DND-41 (cell line): Measurements from ENCODE around the gene PRSS23.

Experiments
- ATAC-seq: fragments of 200-7000 bp; cut with Tn5 transposase; 3 replicates; pipeline ENCODE4 v1.9.1; 2021; ENCODE audit warnings: low read depth; ENCODE audit not compliant: insufficient read depth
- DNase-seq: peaks from one replicate; pipeline ENCODE4 v3.0.0-alpha.2; 2020
- H2AFZ ChIP-seq: 2 replicates; pipeline ENCODE4 v1.6.0; 2012; ENCODE audit warnings: low read depth, low read length
- H3K27ac ChIP-seq: 2 replicates; pipeline ENCODE4 v1.5.1; 2012; ENCODE audit warnings: low read length, inconsistent platforms
- H3K27me3 ChIP-seq: fragments of 200-600 bp; sonication (generic); 2 replicates; pipeline ENCODE4 v1.6.0; 2012; ENCODE audit warnings: low read length, mild to moderate bottlenecking, inconsistent platforms; ENCODE audit not compliant: insufficient read depth, poor library complexity
- H3K36me3 ChIP-seq: 2 replicates; pipeline ENCODE4 v1.5.1; 2012; ENCODE audit warnings: low read length, inconsistent platforms; ENCODE audit not compliant: insufficient read depth
- H3K4me1 ChIP-seq: 2 replicates; pipeline ENCODE4 v1.5.1; 2012; ENCODE audit warnings: mild to moderate bottlenecking, low read length; ENCODE audit not compliant: insufficient read depth
- H3K4me2 ChIP-seq: 2 replicates; pipeline ENCODE4 v1.6.0; 2012; ENCODE audit warnings: mild to moderate bottlenecking, moderate library complexity, low read length, inconsistent platforms; ENCODE audit not compliant: insufficient read depth
- H3K4me3 ChIP-seq, 2 experiments: fragments of 200-600 bp in 1 of 2; shearing (Covaris generic) in 1 of 2; 2 replicates each; pipeline ENCODE4 v1.5.1; 2012 to 2016; ENCODE audit warnings: inconsistent platforms in 2 of 2, low read length in 2 of 2, mild to moderate bottlenecking in 2 of 2, low read depth in 1 of 2, moderate library complexity in 1 of 2
- H3K79me2 ChIP-seq: 2 replicates; pipeline ENCODE4 v1.6.0; 2012; ENCODE audit warnings: low read length, inconsistent platforms; ENCODE audit not compliant: insufficient read depth
- H3K9ac ChIP-seq: 2 replicates; pipeline ENCODE4 v1.6.0; 2012; ENCODE audit warnings: low read depth, mild to moderate bottlenecking, inconsistent platforms, low read length, moderate library complexity
- H3K9me3 ChIP-seq: 2 replicates; pipeline ENCODE4 v1.5.1; 2012; ENCODE audit warnings: low read length, moderate library complexity, mild to moderate bottlenecking, inconsistent platforms; ENCODE audit not compliant: insufficient read depth, severe bottlenecking
- H4K20me1 ChIP-seq: 2 replicates; pipeline ENCODE4 v1.6.0; 2012; ENCODE audit warnings: low read length; ENCODE audit not compliant: insufficient read depth
- EZH2 ChIP-seq: IDR thresholded peaks from 3 replicates; pipeline ENCODE4 v1.6.1; 2012; ENCODE audit warnings: borderline replicate concordance, low read depth, mild to moderate bottlenecking, moderate library complexity, low read length, inconsistent platforms; ENCODE audit not compliant: severe bottlenecking
- TF ChIP-seq, protein P1 (sequence below): IDR thresholded peaks from 2 replicates; pipeline ENCODE4 v1.5.1; 2012; ENCODE audit warnings: borderline replicate concordance, low read length, moderate library complexity, mild to moderate bottlenecking; ENCODE audit not compliant: poor library complexity, severe bottlenecking; ENCODE audit errors: extremely low read depth

Gene PRSS23, protein sequence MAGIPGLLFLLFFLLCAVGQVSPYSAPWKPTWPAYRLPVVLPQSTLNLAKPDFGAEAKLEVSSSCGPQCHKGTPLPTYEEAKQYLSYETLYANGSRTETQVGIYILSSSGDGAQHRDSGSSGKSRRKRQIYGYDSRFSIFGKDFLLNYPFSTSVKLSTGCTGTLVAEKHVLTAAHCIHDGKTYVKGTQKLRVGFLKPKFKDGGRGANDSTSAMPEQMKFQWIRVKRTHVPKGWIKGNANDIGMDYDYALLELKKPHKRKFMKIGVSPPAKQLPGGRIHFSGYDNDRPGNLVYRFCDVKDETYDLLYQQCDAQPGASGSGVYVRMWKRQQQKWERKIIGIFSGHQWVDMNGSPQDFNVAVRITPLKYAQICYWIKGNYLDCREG

DNA sequence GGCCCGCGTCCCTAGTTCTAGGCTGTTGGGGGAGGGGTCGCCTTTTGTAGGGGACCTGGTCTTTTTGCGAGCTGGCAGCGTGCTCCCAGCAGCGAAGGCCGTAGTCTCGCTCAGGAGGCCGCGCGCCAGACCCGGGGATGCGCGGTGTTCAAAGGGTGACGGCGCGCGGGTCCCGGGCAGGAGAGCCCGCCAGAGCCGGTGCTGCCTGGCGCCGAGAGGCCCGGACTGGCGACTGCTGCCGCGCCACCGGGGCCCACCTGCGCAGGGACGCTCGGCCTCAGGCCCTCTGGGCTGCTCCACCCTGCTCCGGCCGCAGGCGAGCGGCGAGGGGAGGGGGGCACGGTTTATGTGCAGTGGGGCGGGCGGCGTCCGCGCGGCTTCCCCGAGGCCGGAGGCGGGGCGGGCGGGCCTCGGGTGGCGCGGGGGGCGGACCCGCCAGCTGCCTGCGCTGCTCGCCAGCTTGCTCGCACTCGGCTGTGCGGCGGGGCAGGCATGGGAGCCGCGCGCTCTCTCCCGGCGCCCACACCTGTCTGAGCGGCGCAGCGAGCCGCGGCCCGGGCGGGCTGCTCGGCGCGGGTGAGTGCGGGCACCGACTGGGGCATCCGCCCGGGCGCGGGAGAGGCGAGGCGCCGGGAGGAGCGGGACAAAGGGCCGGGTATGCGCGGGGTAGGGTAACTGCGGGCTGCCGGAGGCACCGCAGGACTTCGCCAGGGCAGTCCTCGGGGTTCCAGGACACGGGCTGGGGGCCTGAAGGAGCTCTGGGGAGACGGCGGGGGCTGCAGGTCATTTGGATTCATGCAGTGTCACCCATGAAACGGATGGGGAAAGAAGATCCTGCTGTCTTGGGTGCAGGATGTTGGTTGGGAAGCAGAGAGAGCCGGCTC, at the start of gene PRSS23:
Gene PRSS23, plus strand, starts transcription at position 467 of the 884 bp plus-strand sequence. CDS start 7,102 bp downstream, outside the sequence.
- Histone ChIP-seq H3K9ac (no peak within 1 kb of the TSS), H3K4me2 (no peak within 1 kb of the TSS), H3K4me3 (no peak within 1 kb of the TSS), H3K36me3 (no peaks in the 10 kb centered on the region), H3K27me3 (peaks cover 3% of the 10 kb centered on the region), H2AFZ (no peak within 1 kb of the TSS), H3K4me1 (no peaks in the 10 kb centered on the region), H3K27ac (no peak within 1 kb of the TSS), H3K79me2 (no peaks in the 10 kb centered on the region), H3K9me3 (no peaks in the 10 kb centered on the region), H4K20me1 (no peaks in the 10 kb centered on the region)
- ATAC-seq, result no peak
- DNase-seq, result no peak
- TF ChIP-seq, protein P1, sequence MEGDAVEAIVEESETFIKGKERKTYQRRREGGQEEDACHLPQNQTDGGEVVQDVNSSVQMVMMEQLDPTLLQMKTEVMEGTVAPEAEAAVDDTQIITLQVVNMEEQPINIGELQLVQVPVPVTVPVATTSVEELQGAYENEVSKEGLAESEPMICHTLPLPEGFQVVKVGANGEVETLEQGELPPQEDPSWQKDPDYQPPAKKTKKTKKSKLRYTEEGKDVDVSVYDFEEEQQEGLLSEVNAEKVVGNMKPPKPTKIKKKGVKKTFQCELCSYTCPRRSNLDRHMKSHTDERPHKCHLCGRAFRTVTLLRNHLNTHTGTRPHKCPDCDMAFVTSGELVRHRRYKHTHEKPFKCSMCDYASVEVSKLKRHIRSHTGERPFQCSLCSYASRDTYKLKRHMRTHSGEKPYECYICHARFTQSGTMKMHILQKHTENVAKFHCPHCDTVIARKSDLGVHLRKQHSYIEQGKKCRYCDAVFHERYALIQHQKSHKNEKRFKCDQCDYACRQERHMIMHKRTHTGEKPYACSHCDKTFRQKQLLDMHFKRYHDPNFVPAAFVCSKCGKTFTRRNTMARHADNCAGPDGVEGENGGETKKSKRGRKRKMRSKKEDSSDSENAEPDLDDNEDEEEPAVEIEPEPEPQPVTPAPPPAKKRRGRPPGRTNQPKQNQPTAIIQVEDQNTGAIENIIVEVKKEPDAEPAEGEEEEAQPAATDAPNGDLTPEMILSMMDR, result no peak
- TF ChIP-seq EZH2, result no peak

DNA sequence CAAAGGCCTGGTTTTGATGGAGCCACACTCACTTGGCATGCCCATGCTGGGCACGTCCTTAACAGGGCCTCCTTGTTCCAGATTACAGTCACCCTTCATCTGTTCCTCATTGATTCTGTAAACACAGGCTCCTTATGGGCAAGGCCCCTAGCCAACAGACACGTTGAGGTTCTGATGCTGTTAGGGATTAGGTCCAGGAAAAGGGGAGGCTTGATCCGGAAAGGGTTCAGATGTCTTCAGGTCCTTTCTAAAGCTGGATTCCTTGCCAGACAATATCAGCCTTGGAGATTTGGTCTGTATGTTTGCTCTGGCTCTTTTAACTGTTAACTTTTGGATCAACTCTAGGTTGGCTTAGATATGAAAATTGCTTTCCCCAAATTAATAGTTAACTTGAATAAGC, 46.9 kb upstream of the PRSS23 start:
- ATAC-seq, result no peak
- no peak overlapping the region for H2AFZ ChIP-seq

DNA sequence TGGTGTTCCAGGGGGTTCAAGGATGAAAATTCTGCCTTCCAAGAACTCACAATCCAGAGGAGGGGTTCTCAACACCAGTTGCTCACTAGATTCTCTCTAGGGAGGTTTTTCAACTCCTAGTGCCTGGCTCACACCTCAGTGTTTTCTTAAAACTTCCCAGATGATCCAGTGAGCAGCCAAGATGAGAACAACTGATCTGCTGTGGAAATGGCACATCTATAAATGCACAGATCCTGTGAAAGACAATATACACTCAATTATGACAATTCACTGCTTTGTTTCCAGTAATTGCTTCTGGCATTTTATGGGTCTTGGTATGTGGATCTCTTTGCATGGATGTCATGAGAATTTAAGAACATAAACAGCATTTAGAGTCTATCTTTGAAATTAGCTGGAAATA, 45.2 kb upstream of the PRSS23 start:
- Histone ChIP-seq H3K9me3 (no peaks in the 10 kb centered on the region), H3K4me2 (no peak overlapping the region), H3K9ac (no peak overlapping the region), H3K27ac (no peak overlapping the region), H3K4me3 (no peak overlapping the region), H3K36me3 (no peaks in the 10 kb centered on the region), H3K79me2 (no peaks in the 10 kb centered on the region), H2AFZ (no peak overlapping the region), H3K27me3 (no peaks in the 10 kb centered on the region), H3K4me1 (no peaks in the 10 kb centered on the region), H4K20me1 (no peaks in the 10 kb centered on the region)
- DNase-seq, result no peak
- no peak for TF ChIP-seq EZH2
- TF ChIP-seq, protein P1, result no peak
- no peak for ATAC-seq

More for the DNA sequence above, 46.9 kb upstream of the PRSS23 start:
- TF ChIP-seq, protein P1, result no peak
- TF ChIP-seq EZH2, result no peak
- H3K36me3 ChIP-seq, result no peaks in the 10 kb centered on the region
- peaks cover 3% of the 10 kb centered on the region for H3K27me3 ChIP-seq
- no peaks in the 10 kb centered on the region for H3K9me3 ChIP-seq
- no peak for DNase-seq
- no peak overlapping the region for H3K4me3 ChIP-seq
- no peak overlapping the region for H3K27ac ChIP-seq
- H3K4me2 ChIP-seq, result no peak overlapping the region
- no peak overlapping the region for H3K9ac ChIP-seq
- no peaks in the 10 kb centered on the region for H3K4me1 ChIP-seq
- no peaks in the 10 kb centered on the region for H4K20me1 ChIP-seq
- no peaks in the 10 kb centered on the region for H3K79me2 ChIP-seq
